NOMO-1 (cell line): ENCODE measurements around the gene HS1BP3.
A peak's percentile ranks its signal among the peaks of the same experiment; 100 is the strongest.

Experiments used
- DNase-seq, 2 experiments: peaks; one replicate each; lab custom pipeline; 2025; ENCODE audit not compliant: unreplicated experiment in 2 of 2; lab: John Stamatoyannopoulos, UW

The HS1BP3 gene

GRCh38 chr2:20606198-20606597, 44.7 kb downstream of the HS1BP3 start:
- no peak for DNase-seq

GRCh38 chr2:20604951-20605381, 45.9 kb downstream of the HS1BP3 start:
- no peak for DNase-seq

- no peak for DNase-seq
Measured at GRCh38 chr2:20604401-20604911, 46.4 kb downstream of the HS1BP3 start.

- DNase-seq: no peak
Measured at GRCh38 chr2:20603791-20604190, 47.1 kb downstream of the HS1BP3 start.

DNA sequence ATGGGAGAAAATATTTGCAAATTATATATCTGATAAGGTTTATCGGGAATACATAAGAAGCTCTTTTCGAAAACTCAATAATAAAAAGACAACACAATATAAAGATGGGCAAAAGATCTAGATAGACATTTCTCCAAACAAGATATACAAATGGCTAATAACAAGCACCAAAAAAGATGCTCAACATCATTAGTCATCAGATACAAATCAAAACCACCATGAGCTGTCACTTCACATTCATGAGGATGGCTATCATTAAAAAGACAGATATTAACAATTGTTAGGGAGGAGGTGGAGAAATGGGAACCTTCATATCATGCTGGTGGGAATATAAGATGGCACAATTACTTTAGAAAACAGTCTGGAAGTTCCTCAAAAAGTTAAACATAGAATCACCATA, 48.1 kb downstream of the HS1BP3 start:
- DNase-seq: no peak

DNA sequence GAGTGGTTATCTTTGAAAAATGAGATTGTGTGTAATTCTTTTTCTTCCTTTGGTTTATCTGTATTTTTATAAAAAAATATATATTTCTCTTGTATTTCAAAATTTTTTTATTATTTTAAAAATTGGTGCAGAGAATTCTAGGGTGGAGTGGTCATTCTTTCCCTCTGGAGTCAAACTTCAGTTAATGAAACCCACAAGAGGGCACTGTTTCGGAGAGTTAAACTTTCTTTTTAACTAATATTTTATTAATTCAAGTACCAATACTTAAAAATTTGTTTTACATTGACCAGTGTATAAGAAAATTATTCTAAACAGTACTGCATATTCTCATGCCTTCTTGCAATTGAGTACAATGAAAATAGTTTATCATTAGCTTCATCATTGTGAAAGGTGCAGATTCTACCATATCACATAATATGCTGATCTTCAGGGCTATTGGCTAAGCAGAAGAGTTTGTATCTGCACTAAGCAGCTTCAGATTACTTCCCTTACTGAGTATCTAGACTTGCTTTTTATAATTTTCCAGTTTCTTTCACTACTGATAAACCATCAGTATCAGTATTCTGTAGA, 50.1 kb downstream of the HS1BP3 start:
- no peak for DNase-seq

DNA sequence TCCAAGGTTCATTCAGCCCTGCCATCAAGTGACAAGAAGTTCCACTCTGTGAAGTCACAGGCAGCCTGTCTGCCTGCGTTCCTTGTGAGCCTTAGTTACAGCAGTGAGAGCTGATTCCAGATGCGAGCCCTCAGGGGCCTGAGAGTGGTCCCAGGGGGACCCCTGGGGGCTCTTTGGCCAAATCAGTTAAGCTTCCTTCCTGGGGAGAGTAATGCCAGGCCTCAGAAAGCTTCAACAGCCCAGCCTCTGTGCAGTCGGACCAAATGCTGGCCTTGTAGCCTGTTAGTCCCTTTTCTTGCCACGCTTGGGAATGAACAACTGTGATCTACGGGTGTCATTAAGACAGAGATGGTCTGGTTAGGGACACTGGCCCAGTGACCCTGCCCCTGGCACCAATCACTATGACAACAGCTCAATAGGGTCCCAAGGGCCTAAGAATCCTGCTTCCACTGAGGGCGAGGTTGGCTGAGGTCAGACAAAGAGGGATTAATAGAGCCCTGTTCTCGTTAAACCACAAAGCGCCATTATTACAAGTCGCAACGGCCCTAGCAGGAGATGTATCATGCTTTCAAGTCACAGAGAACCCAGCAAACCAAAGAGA, 50.9 kb downstream of the HS1BP3 start:
- DNase-seq: no peak

- DNase-seq: no peak
Measured at GRCh38 chr2:20599001-20599600, 51.8 kb downstream of the HS1BP3 start.

GRCh38 chr2:20597860-20598183, 53.1 kb downstream of the HS1BP3 start:
- DNase-seq: no peak

GRCh38 chr2:20596973-20597859, 53.7 kb downstream of the HS1BP3 start:
- no peak for DNase-seq

DNA sequence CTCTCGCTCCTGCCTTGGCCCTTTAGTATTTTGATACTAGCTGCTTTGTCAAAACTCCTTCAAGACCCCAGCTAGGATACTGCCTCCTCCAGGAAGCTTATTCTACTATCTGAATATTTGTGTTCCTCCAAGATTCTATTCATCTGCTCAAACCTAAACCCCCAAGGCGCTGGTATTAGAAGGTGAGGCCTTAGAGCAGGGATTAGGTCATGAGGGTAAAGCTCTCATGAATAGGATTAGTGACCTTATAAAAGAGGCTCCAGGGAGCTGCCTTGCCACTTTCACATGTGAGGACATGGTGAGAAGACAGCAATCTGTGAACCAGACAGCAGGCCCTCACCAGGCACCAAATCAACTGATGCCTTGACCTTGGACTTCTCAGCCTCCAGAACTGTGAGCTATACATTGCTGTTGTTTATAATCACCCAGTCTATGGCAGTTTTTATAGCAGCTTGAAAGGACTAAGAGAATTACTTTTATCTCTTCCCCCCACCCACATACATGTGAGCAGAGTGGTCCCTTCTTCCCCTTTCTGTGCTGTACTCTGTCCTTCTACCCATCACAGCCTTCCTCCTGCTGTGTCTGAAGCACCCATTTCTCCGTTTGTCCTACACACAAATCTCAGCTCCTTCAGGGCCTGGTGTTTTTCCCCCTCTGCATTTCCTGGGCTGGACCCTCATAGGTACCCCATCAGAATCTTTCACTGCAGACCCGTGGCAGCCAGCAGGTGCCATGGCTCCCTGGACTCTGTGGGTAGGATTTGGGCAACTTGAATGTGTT, 54.5 kb downstream of the HS1BP3 start:
- DNase-seq: no peak

- DNase-seq: peak in 1 of 2 experiments; percentile 43
Measured at GRCh38 chr2:20595439-20596192, 55.3 kb downstream of the HS1BP3 start.

DNA sequence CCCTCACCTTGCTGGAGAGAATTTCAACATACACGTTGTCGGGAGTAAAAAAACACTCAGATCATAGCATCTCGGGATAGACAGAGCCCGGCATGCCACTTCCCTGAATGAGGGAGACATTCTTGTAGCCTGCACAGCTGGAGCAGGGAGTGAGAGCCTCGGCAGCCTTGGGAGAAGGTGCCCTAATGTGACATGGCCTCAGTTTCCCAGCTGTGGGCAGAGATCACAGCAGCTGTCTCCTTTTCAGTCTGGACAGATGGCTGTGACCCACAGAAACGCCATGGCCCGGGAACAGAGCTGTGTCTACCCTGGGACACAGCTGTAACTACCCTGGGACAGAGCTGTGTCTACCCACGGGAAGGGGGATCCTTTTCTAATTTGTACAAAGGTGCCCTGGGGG, 55.9 kb downstream of the HS1BP3 start:
- no peak for DNase-seq

GRCh38 chr2:20594048-20594750, 56.7 kb downstream of the HS1BP3 start:
- no peak for DNase-seq

GRCh38 chr2:20593072-20594034, 57.5 kb downstream of the HS1BP3 start:
- DNase-seq: peak in 1 of 2 experiments; percentile 5

- no peak for DNase-seq
Measured at GRCh38 chr2:20592106-20593071, 58.5 kb downstream of the HS1BP3 start.
